NCI-H774 (cell line): ENCODE data around the gene MYEF2.
A peak's percentile ranks its signal among the peaks of the same experiment; 100 is the strongest.

Experiments used
- DNase-seq: peaks from one replicate; lab custom pipeline; 2025; lab: John Stamatoyannopoulos, UW

MYEF2 gene, protein sequence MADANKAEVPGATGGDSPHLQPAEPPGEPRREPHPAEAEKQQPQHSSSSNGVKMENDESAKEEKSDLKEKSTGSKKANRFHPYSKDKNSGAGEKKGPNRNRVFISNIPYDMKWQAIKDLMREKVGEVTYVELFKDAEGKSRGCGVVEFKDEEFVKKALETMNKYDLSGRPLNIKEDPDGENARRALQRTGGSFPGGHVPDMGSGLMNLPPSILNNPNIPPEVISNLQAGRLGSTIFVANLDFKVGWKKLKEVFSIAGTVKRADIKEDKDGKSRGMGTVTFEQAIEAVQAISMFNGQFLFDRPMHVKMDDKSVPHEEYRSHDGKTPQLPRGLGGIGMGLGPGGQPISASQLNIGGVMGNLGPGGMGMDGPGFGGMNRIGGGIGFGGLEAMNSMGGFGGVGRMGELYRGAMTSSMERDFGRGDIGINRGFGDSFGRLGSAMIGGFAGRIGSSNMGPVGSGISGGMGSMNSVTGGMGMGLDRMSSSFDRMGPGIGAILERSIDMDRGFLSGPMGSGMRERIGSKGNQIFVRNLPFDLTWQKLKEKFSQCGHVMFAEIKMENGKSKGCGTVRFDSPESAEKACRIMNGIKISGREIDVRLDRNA

DNA sequence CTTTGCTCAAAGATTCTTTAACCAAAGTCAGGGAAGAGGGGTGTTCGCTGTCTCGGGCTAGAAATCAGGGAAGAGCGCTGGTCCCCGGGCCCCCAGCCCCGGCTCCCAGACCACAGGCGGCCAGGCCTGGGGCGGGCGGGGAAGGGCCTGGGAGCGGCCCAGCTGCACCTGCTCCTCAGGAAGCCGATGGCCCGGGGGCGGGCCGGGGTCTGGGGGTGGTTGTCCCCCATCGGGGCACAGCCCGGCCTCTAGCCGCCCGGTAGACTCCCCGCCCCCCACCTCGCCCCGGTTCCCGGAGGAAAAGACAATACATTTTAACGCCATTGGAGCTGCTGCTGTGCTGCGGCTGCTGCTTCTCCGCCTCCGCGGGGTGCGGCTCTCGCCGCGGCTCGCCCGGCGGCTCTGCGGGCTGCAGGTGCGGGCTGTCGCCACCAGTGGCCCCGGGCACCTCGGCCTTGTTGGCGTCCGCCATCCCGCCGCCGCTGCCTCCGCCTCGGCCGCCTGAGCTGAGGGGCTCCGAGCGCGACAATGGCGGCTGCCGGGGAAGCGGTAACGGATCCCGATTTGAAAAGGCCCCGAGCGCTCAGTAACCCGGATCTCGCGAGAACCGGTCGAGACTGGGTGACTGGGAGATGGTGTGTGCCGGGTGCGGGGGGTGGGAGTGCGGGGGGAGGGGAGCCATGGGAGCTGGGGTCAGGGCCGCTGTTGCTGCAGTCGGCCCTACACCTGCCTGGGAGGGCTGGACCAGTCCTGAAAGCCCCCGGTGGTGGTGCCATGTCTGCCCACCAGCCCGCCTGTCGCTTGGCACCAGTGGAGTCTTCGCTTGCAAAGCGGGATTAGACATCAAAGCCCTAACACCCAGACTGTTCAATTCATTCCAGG lies at the start of gene MYEF2:
TSS of gene MYEF2 (minus strand) at position 530 of the 882 bp plus-strand sequence. CDS start at position 472, 58 bp downstream.
- DNase-seq = peak; percentile 84

DNA sequence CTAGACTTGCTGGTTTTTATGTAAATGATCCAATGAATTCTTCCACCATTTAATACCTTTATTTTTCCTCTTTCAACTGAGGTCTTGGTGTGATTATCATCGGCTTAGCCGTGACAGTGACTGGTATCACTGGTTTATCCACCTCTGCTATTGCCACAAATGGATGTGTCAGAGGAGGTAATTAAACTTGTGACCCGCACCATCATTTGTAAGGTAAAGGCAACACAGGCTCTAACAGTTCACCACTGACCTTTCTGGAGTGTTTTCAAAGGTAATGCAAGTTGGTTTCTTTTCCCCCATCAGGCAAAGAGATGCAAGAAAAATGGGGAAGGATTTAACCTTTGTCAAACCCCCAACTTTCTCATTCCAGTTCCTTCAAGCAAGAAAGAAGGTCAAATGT lies 47.7 kb upstream of the MYEF2 start:
- no peak for DNase-seq

- DNase-seq = no peak
These were observed 44.5 kb upstream of the MYEF2 start for GRCh38 chr15:48222627-48223026.

- no peak for DNase-seq
These were observed 43.8 kb upstream of the MYEF2 start for GRCh38 chr15:48221885-48222284.

- DNase-seq = no peak
These were observed 43.2 kb upstream of the MYEF2 start for GRCh38 chr15:48221261-48221660.

DNA sequence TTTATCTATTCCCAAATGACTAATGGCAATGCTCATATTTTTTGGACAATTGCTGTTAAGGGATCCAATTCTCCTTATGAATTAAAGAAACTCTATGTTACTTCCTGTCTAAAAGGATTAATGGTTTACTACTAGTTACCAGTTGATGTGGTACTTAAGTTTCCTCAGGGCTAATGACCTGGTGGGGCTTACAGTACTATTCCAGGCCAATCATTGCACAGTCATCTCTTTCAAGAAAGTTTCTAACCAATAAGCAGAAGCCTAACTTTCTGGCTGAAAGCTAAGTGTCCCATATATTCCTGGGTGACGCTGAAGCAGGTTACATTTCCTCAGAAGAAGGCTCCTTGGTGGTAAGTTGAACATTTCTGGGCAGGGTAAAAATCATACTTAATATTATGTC lies 27.9 kb upstream of the MYEF2 start, which contains the start of gene SLC12A1:
TSS of gene SLC12A1 (plus strand) at position 322 of the 400 bp plus-strand sequence. CDS start 1,418 bp downstream, outside the sequence.
- no peak for DNase-seq

GRCh38 chr15:48202068-48202467 lies 24.0 kb upstream of the MYEF2 start:
- no peak for DNase-seq

DNA sequence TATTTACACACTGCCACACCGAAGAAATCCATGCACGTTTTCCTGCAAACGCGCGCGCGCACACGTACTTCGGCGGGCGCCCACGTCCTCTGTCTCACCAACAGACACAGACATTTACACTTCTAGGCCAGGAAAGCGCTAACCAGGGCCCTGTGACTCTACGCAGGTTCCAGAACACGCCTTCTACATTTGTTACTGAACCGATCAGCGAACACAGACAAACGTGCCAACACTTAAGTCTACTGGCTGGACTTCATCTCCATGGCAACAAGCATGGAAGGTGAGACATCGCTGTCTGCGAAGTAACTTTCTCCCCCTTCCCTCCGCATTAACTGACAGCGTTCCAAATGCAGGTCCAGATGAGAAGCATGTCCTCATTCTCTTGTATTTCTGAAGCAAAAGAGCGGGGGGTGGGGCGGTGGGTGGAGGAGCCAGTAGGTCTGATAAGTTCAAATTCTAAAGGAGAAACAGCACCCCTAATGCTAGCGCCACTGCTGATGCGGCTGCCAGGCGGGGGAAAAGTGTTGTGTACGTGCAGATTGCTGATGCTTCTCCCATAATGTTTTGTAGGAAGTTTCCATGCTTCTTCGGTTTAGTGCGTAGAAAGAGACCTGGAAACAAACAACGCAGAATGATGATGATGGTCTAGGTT lies 13.6 kb upstream of the MYEF2 start, which contains the start of gene CTXN2:
TSS of gene CTXN2 (plus strand) at position 92 of the 652 bp plus-strand sequence. CDS start 9,636 bp downstream, outside the sequence.
- DNase-seq = peak; percentile 64

DNA sequence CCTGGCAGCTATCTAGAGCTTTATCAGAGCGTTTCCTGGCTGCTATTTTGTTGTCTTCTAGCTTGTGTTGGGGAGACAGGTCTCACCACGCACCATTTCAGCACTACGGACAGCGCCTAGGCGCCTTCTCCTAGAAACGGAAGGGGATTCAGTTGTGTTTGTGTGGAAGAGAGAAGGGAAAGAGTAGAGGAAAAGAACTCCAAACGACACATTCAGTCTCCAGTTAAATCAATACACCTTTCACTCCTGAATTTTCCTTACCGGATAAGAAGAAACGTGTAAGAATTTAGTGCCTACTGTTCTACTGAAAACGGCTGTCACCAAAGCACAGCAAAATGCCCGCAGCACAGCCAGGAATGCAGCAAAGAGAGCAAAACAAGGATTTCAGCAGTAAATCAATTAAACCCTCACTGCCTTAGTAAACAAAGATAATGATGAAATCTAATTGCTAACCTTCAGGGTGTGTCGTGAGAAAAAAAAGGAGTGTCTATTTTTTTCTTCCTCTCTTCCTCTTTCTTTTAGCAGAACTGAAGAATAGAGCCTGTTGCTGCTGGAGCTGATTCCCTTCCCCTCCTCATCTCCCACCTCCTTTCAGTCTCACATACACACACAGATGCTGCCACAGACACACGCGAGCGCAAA lies 13.0 kb upstream of the MYEF2 start:
- no peak for DNase-seq

DNA sequence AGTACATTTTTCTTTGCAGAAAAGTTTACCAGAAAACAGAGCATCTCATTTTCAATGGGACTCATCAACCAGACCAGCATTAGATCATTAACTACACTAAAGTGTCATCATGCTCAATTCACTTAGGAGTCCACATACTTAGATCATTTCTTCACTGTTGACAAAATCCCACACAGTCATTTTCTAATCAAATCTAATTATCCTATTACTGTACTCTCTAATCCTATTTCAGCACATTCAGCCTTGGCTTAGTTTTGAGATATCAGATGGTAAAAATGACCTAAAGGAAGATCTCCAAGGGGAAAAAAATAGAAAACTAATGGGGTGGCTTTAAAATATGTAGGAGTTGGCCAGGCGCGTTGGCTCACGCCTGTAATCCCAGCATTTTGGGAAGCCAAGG lies 8.2 kb upstream of the MYEF2 start:
- no peak for DNase-seq

DNA sequence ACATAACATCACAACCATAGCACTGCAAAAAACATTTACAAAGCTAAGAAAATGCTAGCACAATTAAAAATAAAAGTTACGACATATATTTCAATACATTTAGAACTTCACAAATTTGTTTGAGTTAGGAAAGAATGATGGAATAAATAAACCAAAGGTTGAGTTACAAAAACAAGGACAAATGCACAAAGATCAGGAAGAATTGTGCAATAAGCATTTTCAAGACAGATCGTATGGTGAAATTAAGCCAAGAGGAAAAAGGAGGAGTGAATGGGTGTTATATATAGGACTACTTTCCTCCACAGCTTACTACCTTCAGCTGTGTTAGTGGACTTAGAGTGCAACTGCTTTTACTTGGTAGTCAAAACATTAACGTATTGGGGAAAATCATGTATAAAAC lies 7.4 kb upstream of the MYEF2 start:
- DNase-seq = no peak

- no peak for DNase-seq
These were observed 4.7 kb upstream of the MYEF2 start for GRCh38 chr15:48182749-48183148.

DNA sequence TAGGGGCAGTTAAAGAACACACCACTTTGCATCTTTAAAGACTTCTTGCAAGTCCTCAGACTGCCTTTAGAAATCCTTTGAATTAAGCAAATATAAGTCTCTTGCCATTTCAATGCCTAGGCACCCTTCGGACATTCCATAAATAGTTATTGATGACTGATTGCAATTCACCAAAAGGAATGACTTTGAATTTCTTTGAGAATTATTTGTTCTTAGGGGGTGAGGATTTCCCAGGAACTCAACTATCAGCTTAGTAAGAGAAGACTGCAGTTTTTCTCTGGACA lies 495 bp upstream of the MYEF2 start:
- DNase-seq = no peak

DNA sequence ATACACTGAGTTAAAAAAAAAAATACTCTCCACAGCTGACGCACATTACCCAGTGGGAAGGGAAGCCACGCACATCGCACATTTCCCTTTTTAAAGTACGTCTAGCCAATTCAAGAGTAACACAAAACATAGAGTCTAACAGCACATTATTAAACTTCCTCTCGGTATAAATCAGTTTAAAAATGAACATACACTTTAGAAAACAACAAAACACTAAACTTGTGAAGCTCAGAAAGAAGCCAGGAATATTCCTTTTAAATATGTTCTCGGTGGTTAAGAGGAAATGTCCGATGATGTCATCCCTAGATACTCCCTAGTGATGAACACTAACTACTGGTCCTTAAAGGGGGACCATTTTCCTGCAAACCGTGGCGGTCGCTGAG lies 721 bp downstream of the MYEF2 start:
- peak; percentile 40 for DNase-seq

- no peak for DNase-seq
These were observed 1.1 kb downstream of the MYEF2 start for GRCh38 chr15:48176957-48177356.

GRCh38 chr15:48176112-48176511 lies 2.0 kb downstream of the MYEF2 start:
- DNase-seq = no peak

- DNase-seq = no peak
These were observed 3.0 kb downstream of the MYEF2 start for GRCh38 chr15:48175126-48175525.

GRCh38 chr15:48170981-48171380 lies 7.1 kb downstream of the MYEF2 start:
- peak; percentile 19 for DNase-seq

- no peak for DNase-seq
These were observed 9.5 kb downstream of the MYEF2 start for GRCh38 chr15:48168616-48169015.

DNA sequence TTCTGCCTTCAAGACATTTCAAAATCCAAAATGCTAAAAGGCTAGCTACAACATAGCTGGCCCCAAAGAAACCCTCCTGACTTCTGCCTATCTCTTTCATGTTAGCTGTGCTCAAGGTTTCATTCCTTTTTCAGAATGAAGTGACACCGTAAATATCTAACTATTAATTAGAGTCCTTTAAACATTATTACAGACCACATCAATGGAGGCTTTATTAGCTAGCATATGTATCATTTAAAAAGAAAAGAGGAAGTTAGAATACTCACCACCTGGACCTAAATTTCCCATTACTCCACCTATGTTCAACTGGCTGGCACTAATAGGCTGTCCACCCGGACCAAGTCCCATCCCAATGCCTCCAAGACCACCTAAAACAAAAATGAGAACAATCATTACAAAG lies 24.6 kb downstream of the MYEF2 start:
- DNase-seq = no peak

DNA sequence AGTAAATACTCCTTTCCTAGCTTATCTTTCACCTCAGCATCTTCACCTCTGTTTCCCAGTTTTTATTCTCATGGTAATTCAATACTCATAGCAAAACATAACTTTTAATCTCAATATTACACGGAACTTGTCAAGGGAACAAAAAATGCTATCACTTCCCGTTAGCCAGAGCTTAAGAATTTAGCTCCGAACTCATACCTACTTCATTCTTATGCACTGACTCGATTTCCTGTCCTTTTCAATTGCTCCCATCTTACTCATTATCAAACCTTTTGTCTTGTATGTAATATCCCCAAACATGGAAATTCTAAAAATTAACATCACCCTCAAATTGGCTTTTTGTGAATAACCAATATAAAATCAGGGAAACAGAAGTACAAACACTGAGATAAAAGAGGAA lies 28.2 kb downstream of the MYEF2 start:
- no peak for DNase-seq

DNA sequence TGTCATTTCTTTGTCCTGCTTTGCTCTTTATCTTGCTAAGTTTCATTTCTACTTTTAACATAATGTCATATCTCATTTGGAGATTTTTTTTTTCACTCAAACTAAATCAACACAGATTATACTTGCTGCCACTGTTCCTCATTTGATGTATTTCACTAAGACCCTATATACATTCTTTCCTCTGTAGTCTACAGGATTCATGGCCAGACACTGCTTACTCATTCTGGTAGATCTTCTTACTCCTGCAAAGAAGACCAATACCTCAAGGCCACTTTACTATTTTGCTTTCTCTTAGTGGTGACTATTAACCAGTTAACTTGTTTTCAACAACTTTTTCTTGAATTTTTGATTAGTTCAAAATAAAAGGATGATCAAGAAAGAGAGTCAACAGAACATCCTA lies 30.7 kb downstream of the MYEF2 start:
- DNase-seq = no peak
